ENCODE measurements around the gene GRIK4. TPM values are rescaled to one million over a fixed set of nuclear protein-coding genes. Genes with fewer than 3 reads are reported as not detected.

GRIK4 gene
- total and polyA plus RNA-seq, 2 donors (not counting 3 experiments of a cell fraction or from before 2014, with no cell fraction given), result 0.81 to 1.6 TPM

DNA sequence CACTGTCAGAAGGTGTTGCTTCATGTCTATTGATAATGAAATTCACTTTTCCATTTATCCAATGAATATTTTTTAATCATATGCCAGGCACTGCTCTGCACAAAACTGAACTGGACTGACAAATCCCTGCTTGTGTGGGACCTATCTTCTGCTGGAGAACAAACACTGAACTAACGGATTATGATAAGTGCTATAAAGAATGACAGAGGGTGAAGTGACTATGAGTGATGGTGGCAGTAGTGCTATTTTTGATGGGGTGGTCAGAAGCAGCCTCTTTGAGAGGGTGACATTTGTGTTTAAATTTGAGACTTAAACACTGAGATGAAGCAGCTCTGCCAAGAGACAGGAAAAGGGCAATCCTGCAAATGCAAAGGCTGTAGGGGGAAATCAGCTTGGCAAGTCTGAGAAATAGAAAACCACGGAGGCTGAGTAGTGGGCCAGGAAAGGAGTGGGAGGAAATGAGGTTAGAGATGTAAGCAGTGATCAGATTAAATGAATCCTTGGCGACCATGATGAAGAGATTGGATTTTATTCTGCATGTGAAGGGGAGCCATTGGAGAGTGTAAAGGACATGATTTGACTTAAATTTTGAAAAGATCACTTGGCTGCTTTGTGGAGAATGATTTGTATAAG, 518.4 kb downstream of the GRIK4 start:
- BruUV-seq (replicated peaks), result no TSS peak
- Histone ChIP-seq H3K9me1 (replicated peaks; ENCODE audit: control insufficient read depth, extremely low read depth, insufficient read depth, low read length) (no peaks in the 10 kb centered on the region), H4K20me1 (replicated peaks; ENCODE audit: control insufficient read depth, extremely low read depth, insufficient read depth, low read length) (peaks cover 5% of the 10 kb centered on the region), H3K27me3 (ENCODE audit: control insufficient read depth in 2 of 2, insufficient read depth in 2 of 2, low read length in 2 of 2) (no peaks in the 10 kb centered on the region), H3K27ac (ENCODE audit: insufficient read depth, low read depth, low read length) (no peak overlapping the region), H3K4me3 (replicated peaks in 1 of 3; ENCODE audit: insufficient read depth in 1 of 3, low read depth in 1 of 3, low read length in 3 of 3) (no peak overlapping the region), H2AFZ (ENCODE audit: low read depth, low read length) (no peak overlapping the region), H3K4me1 (ENCODE audit: control insufficient read depth, extremely low read depth, insufficient read depth, low read length) (peaks cover 3% of the 10 kb centered on the region), H3K4me2 (ENCODE audit: insufficient read depth, low read length) (no peak overlapping the region), H3K9me3 (replicated peaks; ENCODE audit: control insufficient read depth, insufficient read depth, low read length) (no peaks in the 10 kb centered on the region), H3K79me2 (ENCODE audit: control insufficient read depth, insufficient read depth, low read length) (peaks cover 15% of the 10 kb centered on the region), H3K9ac (replicated peaks; ENCODE audit: extremely low read depth, insufficient read depth, low read length) (no peak overlapping the region), H3K36me3 (ENCODE audit: control insufficient read depth in 2 of 2, extremely low read depth in 1 of 2, insufficient read depth in 2 of 2, low read length in 2 of 2) (no peaks in the 10 kb centered on the region)
- ChIA-PET CTCF (interaction anchor here (1.0 kb wide), 1 partner anchor 11 kb away, joined by 3 read pairs; no protein-coding TSS in a partner anchor), POLR2A (no interaction called here)
- intact Hi-C loops (cut with micrococcal nuclease) (loop anchor here (5.0 kb wide), 1 partner anchor 82 kb away; no protein-coding TSS in a partner anchor), dilution Hi-C loops (cut with MboI; ENCODE audit: extremely low pct_ligation_motif_present, low sequenced_read_pairs) (no loop called here)
- TF ChIP-seq EZH2 (IDR thresholded peaks at IDR 0.05; ENCODE audit: borderline replicate concordance, low read depth, low read length, severe bottlenecking) (no peak), POLR2A (IDR thresholded peaks at IDR 0.05; ENCODE audit: low read depth, low read length) (no peak), MYC (IDR thresholded peaks at IDR 0.05; ENCODE audit: low read depth, low read length) (no peak), JUN (IDR thresholded peaks at IDR 0.05; ENCODE audit: borderline replicate concordance, insufficient read depth, insufficient read length, low read depth) (no peak), POLR2AphosphoS5 (IDR thresholded peaks at IDR 0.05; ENCODE audit: insufficient read depth, low read depth, low read length) (no peak)
- TF ChIP-seq, protein P1, sequence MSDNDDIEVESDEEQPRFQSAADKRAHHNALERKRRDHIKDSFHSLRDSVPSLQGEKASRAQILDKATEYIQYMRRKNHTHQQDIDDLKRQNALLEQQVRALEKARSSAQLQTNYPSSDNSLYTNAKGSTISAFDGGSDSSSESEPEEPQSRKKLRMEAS (IDR thresholded peaks at IDR 0.05; ENCODE audit: insufficient read depth, insufficient read length), result no peak
- no peak for FAIRE-seq
- no peak for DNase-seq (ENCODE audit: low read depth, low spot score)

DNA sequence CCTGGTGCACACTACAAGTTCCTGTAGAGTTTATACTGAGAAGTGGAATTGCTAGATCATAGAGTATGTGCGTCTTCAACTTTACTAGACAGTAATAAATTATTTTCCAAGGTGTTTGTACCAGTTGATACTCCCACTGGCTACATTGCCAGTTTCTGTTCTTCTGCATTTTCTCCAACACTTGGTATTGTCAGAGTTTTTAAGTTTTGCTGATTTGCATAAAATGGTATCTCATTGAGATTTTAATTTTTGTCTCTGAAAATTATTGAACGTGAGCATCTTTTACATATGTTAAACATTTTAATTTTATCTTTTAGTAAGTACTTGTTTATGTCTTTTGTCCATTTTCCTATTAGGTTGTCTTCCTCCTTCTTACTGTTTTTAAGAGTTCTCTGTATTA, 519.6 kb downstream of the GRIK4 start:
- Histone ChIP-seq H3K79me2 (ENCODE audit: control insufficient read depth, insufficient read depth, low read length) (peaks cover 7% of the 10 kb centered on the region), H2AFZ (ENCODE audit: low read depth, low read length) (no peak overlapping the region), H3K9me1 (replicated peaks; ENCODE audit: control insufficient read depth, extremely low read depth, insufficient read depth, low read length) (no peaks in the 10 kb centered on the region), H3K27me3 (ENCODE audit: control insufficient read depth in 2 of 2, insufficient read depth in 2 of 2, low read length in 2 of 2) (no peaks in the 10 kb centered on the region), H4K20me1 (replicated peaks; ENCODE audit: control insufficient read depth, extremely low read depth, insufficient read depth, low read length) (peaks cover 5% of the 10 kb centered on the region), H3K36me3 (ENCODE audit: control insufficient read depth in 2 of 2, extremely low read depth in 1 of 2, insufficient read depth in 2 of 2, low read length in 2 of 2) (no peaks in the 10 kb centered on the region), H3K4me2 (ENCODE audit: insufficient read depth, low read length) (no peak overlapping the region), H3K9me3 (replicated peaks; ENCODE audit: control insufficient read depth, insufficient read depth, low read length) (no peaks in the 10 kb centered on the region), H3K4me1 (ENCODE audit: control insufficient read depth, extremely low read depth, insufficient read depth, low read length) (no peaks in the 10 kb centered on the region), H3K9ac (replicated peaks; ENCODE audit: extremely low read depth, insufficient read depth, low read length) (no peak overlapping the region), H3K27ac (ENCODE audit: insufficient read depth, low read depth, low read length) (no peak overlapping the region), H3K4me3 (replicated peaks in 1 of 3; ENCODE audit: insufficient read depth in 1 of 3, low read depth in 1 of 3, low read length in 3 of 3) (no peak overlapping the region)
- DNase-seq (ENCODE audit: low read depth, low spot score) (no peak), FAIRE-seq (no peak)
- TF ChIP-seq GATA2 (IDR thresholded peaks at IDR 0.05; ENCODE audit: insufficient read depth, insufficient read length, low read depth, low read length) (no peak), POLR2AphosphoS5 (IDR thresholded peaks at IDR 0.05; ENCODE audit: insufficient read depth, low read depth, low read length) (no peak), JUN (IDR thresholded peaks at IDR 0.05; ENCODE audit: borderline replicate concordance, insufficient read depth, insufficient read length, low read depth) (no peak), POLR2A (IDR thresholded peaks at IDR 0.05; ENCODE audit: low read depth, low read length) (no peak), EZH2 (IDR thresholded peaks at IDR 0.05; ENCODE audit: borderline replicate concordance, low read depth, low read length, severe bottlenecking) (no peak), MYC (IDR thresholded peaks at IDR 0.05; ENCODE audit: low read depth, low read length) (no peak), FOS (IDR thresholded peaks at IDR 0.05; ENCODE audit: borderline replicate concordance, insufficient read depth, low read length) (no peak)
- TF ChIP-seq, protein P2, sequence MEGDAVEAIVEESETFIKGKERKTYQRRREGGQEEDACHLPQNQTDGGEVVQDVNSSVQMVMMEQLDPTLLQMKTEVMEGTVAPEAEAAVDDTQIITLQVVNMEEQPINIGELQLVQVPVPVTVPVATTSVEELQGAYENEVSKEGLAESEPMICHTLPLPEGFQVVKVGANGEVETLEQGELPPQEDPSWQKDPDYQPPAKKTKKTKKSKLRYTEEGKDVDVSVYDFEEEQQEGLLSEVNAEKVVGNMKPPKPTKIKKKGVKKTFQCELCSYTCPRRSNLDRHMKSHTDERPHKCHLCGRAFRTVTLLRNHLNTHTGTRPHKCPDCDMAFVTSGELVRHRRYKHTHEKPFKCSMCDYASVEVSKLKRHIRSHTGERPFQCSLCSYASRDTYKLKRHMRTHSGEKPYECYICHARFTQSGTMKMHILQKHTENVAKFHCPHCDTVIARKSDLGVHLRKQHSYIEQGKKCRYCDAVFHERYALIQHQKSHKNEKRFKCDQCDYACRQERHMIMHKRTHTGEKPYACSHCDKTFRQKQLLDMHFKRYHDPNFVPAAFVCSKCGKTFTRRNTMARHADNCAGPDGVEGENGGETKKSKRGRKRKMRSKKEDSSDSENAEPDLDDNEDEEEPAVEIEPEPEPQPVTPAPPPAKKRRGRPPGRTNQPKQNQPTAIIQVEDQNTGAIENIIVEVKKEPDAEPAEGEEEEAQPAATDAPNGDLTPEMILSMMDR (IDR thresholded peaks at IDR 0.05; ENCODE audit: extremely low read depth in 1 of 2, insufficient read depth in 1 of 2, low read depth in 1 of 2, low read length in 2 of 2), result no peak
- TF ChIP-seq, protein P1 (IDR thresholded peaks at IDR 0.05; ENCODE audit: insufficient read depth, insufficient read length), result no peak
- no TSS peak for BruUV-seq (replicated peaks)
- dilution Hi-C loops (cut with MboI; ENCODE audit: extremely low pct_ligation_motif_present, low sequenced_read_pairs), result no loop called here
- CTCF ChIA-PET, result no interaction called here
- intact Hi-C loops (cut with micrococcal nuclease), result loop anchor here (5.0 kb wide), 1 partner anchor 81 kb away; no protein-coding TSS in a partner anchor
- POLR2A ChIA-PET, result no interaction called here
